Activated CD4-positive, alpha-beta memory T cell treated with anti-CD3 and anti-CD28 coated beads, Interleukin-2, amount 10 ng/mL, durations not matched to agents 7 days and 5 days (primary cell): Measurements from ENCODE around the gene CFAP97D2. TPM values are rescaled to one million over a fixed set of nuclear protein-coding genes. Genes with fewer than 3 reads are reported as not detected.

Experiments used
- total RNA-seq, 2 experiments: library from RNA; stranded (reverse); gene quantifications; one replicate each; pipeline ENCODE4 v1.2.3, GENCODE V29; 2021

CFAP97D2 gene
- total RNA-seq, 2 experiments from 2014 or later: not detected

Other genes starting within 250 kb of the CFAP97D2 start
- gene C13orf46, start 205.2 kb upstream of the CFAP97D2 start, total RNA-seq: 1 to 10 TPM; 2.5 to 2.9 TPM
- 10 to 100 TPM; 97.2 to 99.3 TPM for gene RASA3, start 46.6 kb upstream of the CFAP97D2 start, total RNA-seq
- gene CDC16, start 55.6 kb downstream of the CFAP97D2 start, total RNA-seq: 10 to 100 TPM; 59.6 to 64.0 TPM
- 10 to 100 TPM; 46.2 to 52.8 TPM for gene UPF3A, start 102.3 kb downstream of the CFAP97D2 start, total RNA-seq
- gene CHAMP1, start 135.2 kb downstream of the CFAP97D2 start, total RNA-seq: 10 to 100 TPM; 30.6 to 32.8 TPM